ENCODE data around the gene GNAI2.
A peak's percentile ranks its signal among the peaks of the same experiment; 100 is the strongest.
"Not testable (repeated sequence)": the region's sequence is repeated elsewhere in the genome, so short reads cannot be mapped to it uniquely, and the experiment has no call there.

The GNAI2 gene

DNA sequence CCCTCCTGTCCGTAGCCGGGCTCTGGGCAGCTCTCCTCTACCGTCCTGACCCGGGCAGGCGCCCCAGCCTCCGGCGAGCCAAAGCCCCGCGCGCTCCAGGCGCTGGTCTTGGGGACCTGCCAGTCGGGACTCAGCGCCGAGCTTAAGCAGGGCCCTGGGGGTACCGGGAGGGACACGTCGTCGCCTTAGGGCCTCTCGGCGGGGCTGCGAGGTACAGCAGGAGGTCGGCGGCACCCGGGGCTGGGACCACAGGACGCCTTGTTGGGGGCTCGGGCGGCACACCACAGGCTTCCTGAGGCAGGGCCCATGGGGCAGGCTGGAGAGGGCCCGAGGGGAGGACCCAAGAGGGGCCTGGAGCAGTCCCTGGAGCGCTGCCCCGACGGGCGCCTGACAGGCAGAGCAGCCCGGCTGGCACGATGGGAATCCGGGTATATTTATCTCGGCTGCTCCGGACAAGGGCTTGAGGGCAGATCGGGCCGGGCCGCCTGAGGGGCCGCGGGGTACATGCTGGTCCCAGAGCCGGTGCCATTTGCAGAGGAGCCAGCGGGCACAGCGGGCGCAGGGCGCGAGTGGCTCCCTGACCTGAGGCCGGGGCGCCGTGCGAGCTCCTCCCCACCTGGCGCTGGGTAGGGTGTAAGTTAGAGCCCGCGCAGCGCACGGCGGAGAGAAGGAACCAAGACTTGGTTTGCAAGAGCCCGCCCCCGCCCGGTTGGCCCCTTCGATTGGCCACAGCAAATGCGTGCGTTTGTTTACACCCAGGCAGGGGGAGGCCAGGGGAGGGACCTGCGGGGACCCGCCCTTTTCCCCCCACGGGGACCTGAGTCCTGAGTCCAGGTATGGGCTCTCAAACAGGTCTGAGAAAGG, 30.4 kb upstream of the GNAI2 start:
- DNase-seq, result peak; percentile 76

DNA sequence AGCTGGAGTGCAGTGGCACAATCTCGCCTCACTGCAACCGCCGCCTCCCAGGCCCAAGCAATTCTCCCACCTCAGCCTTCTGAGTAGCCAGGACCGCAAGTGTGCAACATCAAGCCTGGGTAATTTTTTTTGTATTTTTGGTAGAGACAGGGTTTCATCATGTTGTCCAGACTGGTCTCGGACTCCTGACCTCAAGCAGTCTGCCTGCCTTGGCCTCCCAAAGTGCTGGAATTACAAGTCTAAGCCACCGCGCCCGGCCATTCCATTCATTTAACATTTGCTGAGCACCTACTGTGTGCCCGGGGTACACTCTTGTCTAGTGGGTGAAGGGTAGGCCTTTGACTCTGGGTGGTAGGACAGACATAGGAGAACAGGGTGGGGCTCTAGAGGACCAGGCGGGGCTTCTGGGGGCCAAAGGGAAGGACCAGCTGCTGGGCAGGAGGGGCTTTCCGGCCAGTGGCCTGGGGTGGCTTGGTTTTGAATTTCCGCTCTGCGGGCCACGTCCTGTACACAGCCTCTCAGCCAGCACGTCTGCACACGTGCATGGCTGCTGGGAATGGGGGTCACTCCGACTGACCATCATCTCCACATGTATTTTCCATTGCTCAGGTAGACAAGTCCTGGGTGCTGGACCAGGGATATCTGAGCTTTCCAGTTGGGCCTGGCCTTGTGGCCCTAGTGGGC, 28.5 kb upstream of the GNAI2 start:
- no peak for DNase-seq

DNA sequence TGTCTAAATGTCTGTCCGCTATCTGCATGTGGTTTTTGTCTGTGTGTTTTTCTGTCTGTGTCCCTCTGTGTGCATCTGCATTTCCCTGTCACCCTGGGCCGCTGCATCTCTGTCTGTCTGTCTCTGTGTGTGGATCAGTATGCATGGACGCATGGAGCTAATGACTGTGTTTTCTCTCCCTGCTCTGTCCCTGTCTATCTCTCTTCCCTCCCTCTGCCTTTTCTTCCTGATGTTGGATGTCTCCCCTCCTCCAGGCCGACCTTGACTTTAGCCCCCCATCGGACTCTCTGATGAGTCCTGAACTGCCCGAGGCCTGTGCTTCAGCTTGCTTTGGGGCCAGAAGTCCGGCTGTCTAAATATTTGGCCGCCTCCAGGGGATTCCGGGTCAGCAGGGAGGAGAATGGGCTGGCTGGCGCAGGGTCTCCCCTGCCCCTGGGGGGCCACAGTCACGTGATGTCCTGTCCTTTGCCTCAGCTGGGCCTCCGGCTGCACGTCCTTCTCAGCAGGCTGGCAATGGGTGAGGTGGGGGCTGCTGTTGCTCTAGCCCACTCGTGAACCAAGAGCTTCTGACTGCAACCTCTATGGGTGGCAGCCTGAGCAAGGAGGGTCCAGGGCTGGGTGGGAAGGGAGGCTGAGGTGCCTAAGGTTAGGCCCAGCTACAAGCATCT, 27.2 kb upstream of the GNAI2 start:
- no peak for DNase-seq

DNA sequence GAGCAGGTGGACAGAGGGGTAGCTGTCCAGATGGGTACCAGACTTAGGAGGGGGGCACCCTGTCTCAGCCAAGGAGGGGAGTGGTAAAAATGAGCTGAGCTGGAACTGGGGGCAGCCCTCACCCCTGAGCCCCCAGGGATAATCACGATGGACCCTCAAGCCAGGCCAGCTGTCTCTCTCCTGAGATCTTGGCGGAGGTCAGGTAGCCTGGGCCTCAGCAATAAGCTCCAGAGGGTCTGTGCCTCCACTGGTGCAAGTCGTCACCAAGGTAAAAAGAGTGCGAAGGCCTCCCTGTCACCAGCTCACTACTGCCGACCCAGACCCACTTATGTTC, 25.9 kb upstream of the GNAI2 start:
- DNase-seq, result no peak

DNA sequence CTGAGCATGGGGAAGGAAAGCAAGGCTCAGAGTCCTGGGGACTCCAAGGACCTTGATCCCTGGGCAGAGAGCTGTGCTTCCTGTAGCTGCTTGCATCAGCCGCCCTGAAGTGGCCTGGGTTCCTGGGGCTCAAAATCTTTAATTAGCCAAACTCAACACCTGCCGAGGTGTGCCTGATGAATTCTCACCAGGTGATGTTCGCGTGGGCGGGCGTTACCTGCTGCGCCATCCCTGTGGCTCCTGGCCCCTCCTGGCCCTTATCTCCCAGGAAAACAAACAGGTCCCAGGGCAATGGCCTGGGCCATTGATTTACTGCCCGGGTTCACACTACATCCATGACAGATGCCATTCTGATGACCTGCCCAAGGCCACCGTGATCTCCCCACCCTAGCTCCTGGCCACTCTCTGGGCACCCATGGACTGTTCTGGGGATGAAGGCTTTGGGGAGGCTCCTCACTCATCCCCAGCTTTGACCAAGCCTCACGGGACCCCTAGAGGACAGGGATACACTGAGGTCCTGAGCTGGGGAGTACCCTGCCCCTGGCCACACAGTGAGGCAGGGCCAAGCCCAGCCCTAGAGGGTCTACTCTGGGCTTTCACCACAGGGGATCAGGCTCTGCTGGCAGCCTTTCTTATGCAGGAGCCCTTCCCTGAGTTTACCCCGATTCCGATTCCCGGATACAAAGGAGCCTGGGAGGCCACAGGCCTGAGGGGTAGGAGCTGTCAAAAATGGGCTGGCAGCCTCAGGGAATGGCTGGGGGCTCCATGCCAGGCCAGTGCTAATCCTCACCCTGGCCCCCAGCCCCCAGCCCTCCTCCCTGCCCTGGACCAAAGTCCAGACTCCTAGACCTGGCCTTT, 25.3 kb upstream of the GNAI2 start:
- DNase-seq, result no peak

DNA sequence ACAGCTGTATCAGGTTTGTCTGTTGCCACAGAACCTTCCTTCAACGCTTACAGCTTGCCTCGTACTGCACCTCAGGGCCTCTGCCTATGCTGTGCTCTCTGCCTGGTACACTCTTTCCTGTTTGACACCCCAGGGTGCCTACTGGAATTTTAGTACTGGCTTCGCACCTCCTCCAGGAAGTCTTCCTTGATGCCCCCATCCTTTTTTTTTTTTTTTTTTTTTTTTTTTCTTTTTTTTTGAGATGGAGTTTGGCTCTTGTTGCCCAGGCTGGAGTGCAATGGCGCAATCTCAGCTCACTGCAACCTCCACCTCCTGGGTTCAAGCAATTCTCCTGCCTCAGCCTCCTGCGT, 24.7 kb upstream of the GNAI2 start:
- DNase-seq, result not testable (repeated sequence)

DNA sequence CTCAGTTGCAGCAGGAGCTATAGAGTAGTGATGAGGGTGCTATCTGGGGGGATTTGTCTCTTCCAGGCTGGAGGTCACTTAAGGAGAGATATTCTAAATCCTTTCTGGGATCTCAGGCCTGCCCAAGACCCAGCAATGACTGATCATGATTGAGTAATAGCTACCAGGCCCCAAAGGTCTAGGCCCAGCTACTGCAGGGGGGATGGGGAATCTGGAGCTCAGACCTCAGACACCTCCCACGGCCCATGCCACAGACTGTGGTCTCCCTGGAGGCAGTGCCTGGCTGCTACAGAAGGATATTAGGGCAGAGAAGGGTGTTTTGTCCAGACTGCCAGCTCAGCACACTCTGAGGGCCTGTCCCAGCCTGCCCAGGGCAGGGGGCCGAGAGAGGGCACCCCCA, 24.1 kb upstream of the GNAI2 start:
- no peak for DNase-seq

DNA sequence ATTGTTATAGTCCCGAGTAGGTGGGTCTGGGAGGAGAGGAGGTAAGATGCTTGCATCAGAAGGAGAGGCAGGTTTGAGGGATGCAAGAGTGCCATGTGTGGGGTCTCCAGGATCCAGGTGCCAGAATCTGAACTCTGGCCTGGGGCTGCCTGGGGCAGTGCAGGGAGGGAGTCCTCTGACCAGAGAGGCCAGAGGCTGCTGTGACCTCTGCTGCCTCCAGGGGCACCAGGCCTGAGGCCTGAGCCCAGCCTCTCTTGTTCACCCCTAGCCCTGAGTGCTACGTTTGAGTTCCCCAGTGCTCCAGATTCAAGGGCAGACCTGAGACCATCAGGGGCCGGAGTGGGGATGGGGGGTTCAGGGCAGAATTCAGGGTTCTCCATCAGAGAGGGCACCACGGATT, 23.5 kb upstream of the GNAI2 start:
- no peak for DNase-seq

DNA sequence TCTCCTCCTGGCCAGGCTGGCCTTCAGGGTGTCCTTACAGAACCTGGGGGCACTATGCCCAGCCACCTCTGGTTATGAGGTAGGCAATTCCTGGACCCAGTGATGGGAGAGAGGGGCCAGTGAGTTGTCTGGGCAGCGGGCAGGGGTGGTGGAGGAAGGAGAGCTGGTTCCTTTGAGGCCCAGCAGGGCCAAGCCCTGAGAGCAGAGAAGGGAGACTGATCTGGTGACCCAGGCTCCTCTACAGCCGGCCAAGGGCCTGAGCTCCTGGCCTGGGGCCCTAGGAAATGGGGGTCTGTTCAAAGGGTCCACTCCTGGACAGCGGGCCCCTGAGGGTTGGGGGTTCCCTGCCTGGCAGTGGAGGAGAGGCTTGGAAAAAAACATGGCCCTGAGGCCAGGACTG, 23.0 kb upstream of the GNAI2 start:
- DNase-seq, result no peak

DNA sequence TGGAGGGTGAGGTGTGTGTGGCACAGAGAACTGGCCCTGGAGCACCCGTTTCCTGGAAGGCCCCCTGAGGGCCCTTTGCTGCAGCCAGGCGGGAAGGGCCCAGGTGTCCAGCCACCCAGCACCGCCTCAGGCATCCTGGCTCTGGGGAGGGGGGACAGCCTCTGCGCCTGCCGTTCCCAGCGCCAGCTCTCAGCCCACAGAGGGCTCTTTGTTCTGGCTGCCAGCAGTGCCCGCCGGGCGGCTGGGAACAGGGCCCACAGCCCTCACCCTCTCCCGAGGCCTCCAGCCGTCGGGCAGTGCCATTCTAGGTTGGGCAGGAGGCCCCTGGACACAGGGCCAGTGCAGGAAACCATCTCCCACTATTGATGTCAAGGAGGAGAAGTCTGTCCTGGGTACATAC, 22.6 kb upstream of the GNAI2 start:
- no peak for DNase-seq

DNA sequence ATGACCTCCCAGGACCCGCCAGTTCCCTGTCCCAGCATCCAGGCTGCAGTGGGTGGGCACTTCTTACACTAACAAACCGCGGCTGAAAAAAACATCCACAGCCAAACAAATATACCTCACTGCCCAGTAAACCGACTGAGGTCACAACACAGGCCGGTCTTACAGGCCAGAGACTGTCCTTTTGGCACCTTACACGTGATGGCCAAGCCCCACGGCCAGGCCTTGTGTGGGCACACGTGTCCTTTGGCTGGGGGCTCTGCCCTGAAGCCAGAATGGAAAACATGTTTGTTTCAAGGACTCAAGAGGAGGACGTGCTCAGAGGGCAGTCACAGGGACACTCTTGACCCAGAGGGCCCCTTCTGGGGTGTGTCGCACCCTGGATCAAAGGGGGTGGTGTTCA, 21.2 kb upstream of the GNAI2 start:
- no peak for DNase-seq

DNA sequence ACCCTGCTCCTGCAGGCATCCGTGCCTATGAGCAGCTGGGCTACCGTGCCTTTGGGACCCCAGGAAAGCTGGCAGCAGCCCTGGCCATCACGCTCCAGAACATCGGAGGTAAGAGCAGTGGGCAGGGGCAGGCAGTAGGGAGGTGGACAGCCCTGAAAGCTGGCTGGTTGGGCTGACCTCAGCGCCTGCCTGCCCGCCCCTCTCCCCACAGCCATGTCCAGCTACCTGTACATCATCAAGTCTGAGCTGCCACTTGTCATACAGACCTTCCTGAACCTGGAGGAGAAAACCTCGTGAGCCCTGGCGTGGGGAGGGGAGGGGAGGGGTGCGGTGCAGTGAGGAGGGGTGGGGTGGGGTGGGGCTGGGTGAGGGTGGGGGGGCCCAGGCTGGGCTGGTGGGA, 20.5 kb upstream of the GNAI2 start:
- no peak for DNase-seq

DNA sequence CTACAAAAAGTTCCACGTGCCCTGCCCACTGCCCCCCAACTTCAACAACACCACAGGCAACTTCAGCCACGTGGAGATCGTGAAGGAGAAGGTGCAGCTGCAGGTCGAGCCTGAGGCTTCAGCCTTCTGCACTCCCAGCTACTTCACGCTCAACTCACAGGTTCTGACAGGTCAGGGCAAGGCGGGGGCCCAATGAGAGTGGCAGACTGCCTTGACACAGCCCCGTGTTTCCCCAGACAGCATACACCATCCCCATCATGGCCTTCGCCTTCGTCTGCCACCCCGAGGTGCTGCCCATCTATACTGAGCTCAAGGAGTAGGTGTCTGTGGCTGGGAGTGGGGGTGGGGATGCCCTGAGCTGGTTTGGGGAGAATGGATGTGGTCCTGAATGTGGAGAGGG, 18.3 kb upstream of the GNAI2 start:
- no peak for DNase-seq

DNA sequence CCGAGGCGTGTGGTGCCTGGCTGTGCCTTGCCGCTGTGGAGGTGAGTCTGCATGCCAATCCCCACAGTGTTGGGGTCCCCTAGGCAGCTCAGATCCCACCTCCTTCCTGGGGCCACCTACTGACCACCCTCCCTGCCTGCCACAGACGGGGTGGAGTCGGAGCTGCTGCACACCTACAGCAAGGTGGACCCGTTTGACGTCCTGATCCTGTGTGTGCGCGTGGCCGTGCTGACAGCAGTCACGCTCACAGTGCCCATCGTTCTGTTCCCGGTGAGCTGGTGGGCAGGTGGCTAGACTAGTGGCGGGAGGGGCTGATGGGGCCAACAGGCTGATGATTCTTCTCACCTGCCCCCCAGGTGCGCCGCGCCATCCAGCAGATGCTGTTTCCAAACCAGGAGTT, 17.6 kb upstream of the GNAI2 start:
- DNase-seq, result no peak

DNA sequence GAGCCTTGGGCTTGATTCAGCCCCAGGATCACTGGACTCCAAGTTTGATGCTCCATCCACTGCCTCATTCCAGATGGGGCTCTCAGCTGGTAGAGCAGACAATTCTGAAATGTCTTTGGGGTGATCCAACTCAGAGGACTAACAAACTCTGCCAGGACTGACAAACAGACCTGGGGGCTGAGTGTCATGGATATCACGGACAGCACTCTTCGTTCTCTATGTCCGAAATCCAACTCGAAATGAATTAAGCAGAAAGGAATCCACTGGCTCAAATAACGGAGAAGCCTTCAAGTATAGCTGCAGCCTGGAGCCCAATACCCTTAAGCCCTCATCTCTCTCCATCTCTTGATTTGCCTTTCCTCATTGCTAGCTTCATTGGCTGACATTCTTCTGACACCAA, 16.7 kb upstream of the GNAI2 start:
- DNase-seq, result no peak

DNA sequence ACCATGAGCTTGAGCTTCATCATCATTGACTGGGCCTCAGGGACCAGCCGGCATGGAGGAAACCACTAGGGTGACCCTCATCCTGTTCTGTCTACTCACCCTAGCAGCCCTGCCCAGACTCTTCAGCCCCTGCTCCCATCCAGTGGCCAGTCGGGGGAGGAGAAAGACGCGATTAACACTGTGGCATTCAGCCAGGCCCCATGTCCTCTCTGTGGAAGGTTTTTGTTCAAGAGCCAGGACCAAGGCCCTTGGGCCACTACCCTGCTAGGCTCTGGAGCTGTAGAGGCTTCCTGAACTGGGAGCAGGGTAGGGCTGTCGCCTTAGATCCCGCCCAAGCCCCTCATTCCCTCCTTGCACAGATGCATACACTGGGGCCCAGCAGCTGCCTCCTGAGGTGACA, 15.9 kb upstream of the GNAI2 start:
- no peak for DNase-seq

DNA sequence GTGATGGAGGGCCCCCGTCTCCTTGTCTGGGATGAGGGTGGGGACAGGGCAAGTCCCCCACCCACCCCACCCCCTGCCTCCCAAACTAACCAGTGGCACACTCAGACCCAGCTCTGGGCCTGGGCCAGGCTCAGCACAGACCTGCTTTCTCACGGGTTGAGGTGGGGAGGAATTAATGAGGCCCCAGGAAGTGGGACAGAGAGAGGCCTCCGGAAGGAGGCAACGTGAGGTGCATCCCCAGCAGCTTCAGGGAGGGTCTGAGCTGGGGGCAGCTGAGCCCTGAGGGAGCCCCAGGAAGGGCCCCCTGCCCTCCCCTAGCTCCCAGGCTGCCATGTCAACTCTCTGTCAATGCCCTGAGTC, 15.0 kb upstream of the GNAI2 start:
- no peak for DNase-seq

DNA sequence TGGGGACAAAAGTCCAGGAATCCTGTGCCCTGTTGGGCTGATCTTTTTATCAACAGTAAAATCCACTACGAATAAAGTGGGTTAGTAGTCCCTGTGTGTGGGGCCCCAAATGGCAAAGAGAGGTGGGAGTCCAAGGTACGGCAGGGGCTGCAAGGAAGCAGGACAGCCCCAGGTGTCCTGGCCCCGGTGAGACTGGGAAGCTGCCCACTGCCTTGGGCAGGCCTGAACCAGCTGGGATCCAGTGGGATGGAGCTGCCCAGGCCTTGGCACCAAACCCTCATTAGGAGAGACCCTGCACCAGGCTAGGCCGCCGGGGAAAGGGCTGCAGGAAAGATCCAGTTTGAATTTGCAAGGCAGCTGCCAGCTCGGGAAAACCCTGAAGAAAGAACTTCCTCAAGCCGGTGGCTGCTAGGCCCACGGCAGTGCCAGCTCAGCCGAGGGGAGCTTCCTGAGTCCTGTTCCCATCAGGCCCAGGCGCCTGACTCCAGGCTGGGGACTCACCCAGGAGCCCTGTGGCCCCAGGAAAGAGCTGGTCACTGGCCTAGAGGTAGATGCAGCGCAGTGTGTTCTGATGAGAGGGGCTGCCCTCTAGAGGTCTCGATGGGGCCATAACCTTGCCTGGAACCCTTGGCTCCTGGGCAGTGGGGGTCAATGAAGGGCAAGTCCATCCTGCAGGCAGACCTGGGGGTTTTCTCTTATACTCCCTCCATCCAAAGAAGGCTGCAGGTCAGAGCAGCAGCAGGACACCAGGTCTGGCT, 14.4 kb upstream of the GNAI2 start:
- DNase-seq, result no peak

DNA sequence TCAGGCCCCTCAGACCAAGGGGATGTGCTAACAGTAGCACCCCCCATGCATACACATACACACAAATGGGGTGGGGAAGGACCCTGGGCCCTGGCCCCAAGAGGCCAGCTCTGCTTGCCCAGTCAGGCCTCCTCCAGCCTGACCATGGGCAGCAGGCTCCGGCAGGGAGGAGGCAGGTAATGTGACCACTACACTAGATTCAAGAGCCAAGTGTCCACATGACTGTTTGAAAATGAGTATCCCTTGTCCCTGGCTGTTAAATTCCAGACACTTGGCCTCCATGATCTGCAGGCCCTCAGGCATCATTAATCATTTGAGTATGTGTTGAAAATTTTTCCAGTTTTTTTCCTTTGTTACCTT, 13.9 kb upstream of the GNAI2 start:
- no peak for DNase-seq

DNA sequence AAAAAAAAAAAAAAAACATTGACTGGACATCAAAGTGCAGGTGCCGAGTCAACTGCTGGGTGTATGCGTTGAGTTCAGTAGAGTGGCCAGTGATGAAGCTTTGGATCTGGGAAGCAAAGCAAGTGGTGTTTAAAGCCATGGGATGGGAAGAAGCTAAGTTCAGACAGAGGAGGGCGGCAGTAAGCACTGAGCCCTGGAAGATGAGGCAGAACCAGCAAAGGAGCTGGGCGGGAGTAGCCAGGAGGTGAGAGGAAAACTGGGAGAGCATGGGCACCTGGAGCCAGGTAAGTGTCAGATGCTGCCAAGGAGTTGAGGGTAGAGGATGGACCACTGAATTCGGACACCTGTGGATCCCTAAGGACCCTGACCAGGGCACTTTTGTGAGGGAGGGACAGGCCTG, 11.4 kb upstream of the GNAI2 start:
- DNase-seq, result no peak

DNA sequence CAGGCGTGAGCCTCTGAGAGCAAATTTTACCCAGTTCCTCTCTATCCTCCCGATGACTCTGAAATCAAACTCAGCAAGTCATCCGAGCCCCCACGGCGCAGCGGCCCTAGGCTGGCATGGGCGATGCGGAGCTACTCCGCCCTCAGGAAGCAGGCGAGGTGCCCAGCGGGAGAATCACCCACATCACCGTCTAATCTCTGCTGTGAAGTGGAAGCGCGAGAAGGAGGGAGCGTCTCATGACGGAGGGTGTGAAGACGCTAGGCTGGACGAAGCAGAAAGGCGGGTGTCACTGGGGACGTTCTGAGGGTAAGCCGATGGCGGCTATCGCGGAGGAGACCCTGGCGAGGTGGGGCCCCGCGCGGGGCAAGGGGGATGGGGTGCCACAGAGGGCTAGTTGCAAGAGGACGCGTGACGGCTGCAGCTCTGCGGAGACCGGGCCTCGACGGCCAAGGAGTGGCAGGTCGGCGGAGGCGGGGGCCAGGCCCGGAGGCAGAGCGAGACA, 9.1 kb upstream of the GNAI2 start:
- DNase-seq, result no peak

DNA sequence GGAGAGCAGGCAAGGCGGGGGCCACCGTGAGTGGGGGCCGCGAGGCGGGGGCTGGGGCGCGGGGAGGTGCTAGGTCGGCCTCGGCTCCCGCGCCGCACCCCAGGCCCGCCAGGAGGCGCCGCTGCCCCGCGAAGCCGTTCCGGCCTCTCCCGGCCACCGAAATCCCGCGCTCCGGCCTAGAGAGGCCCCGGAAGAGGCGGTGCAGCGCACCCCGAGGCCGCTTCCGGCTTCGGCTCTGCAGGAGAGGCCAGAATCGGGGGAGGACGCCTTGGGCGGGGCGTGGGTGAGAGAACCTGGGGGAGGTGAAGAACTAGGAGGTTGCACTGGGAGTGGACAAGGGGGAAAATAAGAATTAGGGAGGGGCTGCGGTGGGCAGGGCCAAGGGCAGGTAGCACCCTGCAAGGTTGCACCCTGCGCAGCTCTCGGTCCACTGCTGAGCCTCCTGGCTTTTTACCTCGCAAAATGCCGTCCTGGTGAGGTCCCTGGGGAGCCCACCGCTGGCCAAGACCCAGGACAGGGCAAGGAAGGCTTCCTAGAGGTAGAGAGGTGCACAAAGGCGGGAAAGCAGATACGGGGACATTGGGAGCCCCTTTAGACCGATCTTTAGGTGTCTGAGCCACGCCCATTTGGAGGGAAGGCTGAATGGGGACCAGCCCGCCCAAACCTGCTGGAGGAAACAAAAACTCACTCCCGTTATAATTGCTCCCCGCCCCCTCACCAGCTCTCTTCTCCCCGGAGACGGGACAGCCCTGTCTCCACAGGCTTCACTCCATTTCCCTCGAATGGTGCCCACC, 8.4 kb upstream of the GNAI2 start:
- peak; percentile 95 for DNase-seq

Data from activated CD8-positive, alpha-beta memory T cell treated with anti-CD3 and anti-CD28 coated beads for 24 hours (primary cell).